H9 (cell line): ENCODE results near the gene PMS1. TPM values are rescaled to one million over a fixed set of nuclear protein-coding genes. Genes with fewer than 3 reads are reported as not detected.
A peak's percentile ranks its signal among the peaks of the same experiment; 100 is the strongest.

Source experiments
- DNase-seq: peaks from one replicate; pipeline ENCODE4 v3.0.0-alpha.2; 2017
- H2AFZ ChIP-seq: one replicate; pipeline ENCODE4 v1.6.1; 2013; ENCODE audit warnings: mild to moderate bottlenecking, low read length, control low read depth, moderate library complexity
- H2AK5ac ChIP-seq: 2 replicates; pipeline ENCODE4 v1.6.1; 2013; ENCODE audit warnings: low read length, control low read depth, mixed read lengths; ENCODE audit not compliant: insufficient read length
- H2BK120ac ChIP-seq: one replicate; pipeline ENCODE4 v1.6.1; 2013; ENCODE audit warnings: low read depth, mild to moderate bottlenecking, low read length, control low read depth, inconsistent platforms; ENCODE audit not compliant: poor library complexity, severe bottlenecking
- H2BK12ac ChIP-seq: 2 replicates; pipeline ENCODE4 v1.6.1; 2013; ENCODE audit warnings: low read length, control low read depth, mixed read lengths, low read depth; ENCODE audit not compliant: insufficient read length
- H2BK15ac ChIP-seq: 2 replicates; pipeline ENCODE4 v1.6.1; 2013; ENCODE audit warnings: low read depth, low read length, control low read depth
- H2BK20ac ChIP-seq: one replicate; pipeline ENCODE4 v1.6.1; 2013; ENCODE audit warnings: low read depth, mild to moderate bottlenecking, low read length, control low read depth, inconsistent platforms; ENCODE audit not compliant: poor library complexity, severe bottlenecking
- H2BK5ac ChIP-seq: 2 replicates; pipeline ENCODE4 v1.6.1; 2013; ENCODE audit warnings: low read length, control low read depth, mixed read lengths; ENCODE audit not compliant: insufficient read length
- H3K14ac ChIP-seq: 2 replicates; pipeline ENCODE4 v1.6.1; 2013; ENCODE audit warnings: low read length, control low read depth; ENCODE audit not compliant: insufficient read depth
- H3K18ac ChIP-seq: 2 replicates; pipeline ENCODE4 v1.6.1; 2013; ENCODE audit warnings: low read depth, mild to moderate bottlenecking, mixed read lengths, low read length, control low read depth; ENCODE audit not compliant: insufficient read length
- H3K23ac ChIP-seq: 2 replicates; pipeline ENCODE4 v1.6.1; 2013; ENCODE audit warnings: low read length, control low read depth, mixed read lengths, low read depth; ENCODE audit not compliant: insufficient read length
- H3K23me2 ChIP-seq: 2 replicates; pipeline ENCODE4 v1.6.1; 2013; ENCODE audit warnings: low read depth, mild to moderate bottlenecking, mixed read lengths, low read length, control low read depth; ENCODE audit not compliant: insufficient read length, poor library complexity, severe bottlenecking
- H3K27ac ChIP-seq: 2 replicates; pipeline ENCODE4 v1.5.1; 2013; ENCODE audit warnings: low read length, control low read depth, mixed read lengths, low read depth; ENCODE audit not compliant: insufficient read length
- H3K27me3 ChIP-seq: 2 replicates; pipeline ENCODE4 v1.6.1; 2013; ENCODE audit warnings: low read length, control low read depth, inconsistent platforms; ENCODE audit not compliant: insufficient read depth
- H3K4ac ChIP-seq: 2 replicates; pipeline ENCODE4 v1.6.1; 2013; ENCODE audit warnings: low read depth, mild to moderate bottlenecking, control low read depth, inconsistent platforms, low read length, moderate library complexity
- H3K4me1 ChIP-seq: 2 replicates; pipeline ENCODE4 v1.6.1; 2013; ENCODE audit warnings: low read length, control low read depth, inconsistent platforms; ENCODE audit not compliant: insufficient read depth
- H3K4me2 ChIP-seq: 2 replicates; pipeline ENCODE4 v1.6.1; 2013; ENCODE audit warnings: low read length, control low read depth, mixed read lengths; ENCODE audit not compliant: insufficient read length, insufficient read depth
- H3K56ac ChIP-seq: 2 replicates; pipeline ENCODE4 v1.6.1; 2013; ENCODE audit warnings: low read depth, mild to moderate bottlenecking, mixed read lengths, low read length, control low read depth; ENCODE audit not compliant: insufficient read length
- H3K79me1 ChIP-seq: 2 replicates; pipeline ENCODE4 v1.6.1; 2013; ENCODE audit warnings: low read depth, mild to moderate bottlenecking, moderate library complexity, low read length, control low read depth, inconsistent platforms; ENCODE audit not compliant: insufficient read depth, poor library complexity, severe bottlenecking
- H3K79me2 ChIP-seq: 2 replicates; pipeline ENCODE4 v1.6.1; 2013; ENCODE audit warnings: low read length, control low read depth, inconsistent platforms; ENCODE audit not compliant: insufficient read depth
- H3K9ac ChIP-seq: 2 replicates; pipeline ENCODE4 v1.6.1; 2013; ENCODE audit warnings: low read length, control low read depth, mixed read lengths; ENCODE audit not compliant: insufficient read length; ENCODE audit errors: extremely low read depth
- H3K9me3 ChIP-seq: one replicate; pipeline ENCODE4 v1.6.1; 2013; ENCODE audit warnings: low read depth, low read length, inconsistent platforms; ENCODE audit not compliant: control insufficient read depth
- H3T11ph ChIP-seq: one replicate; pipeline ENCODE4 v1.6.1; 2013; ENCODE audit warnings: mild to moderate bottlenecking, low read length, control low read depth, inconsistent platforms
- H4K20me1 ChIP-seq: one replicate; pipeline ENCODE4 v1.6.1; 2013; ENCODE audit not compliant: control insufficient read depth, insufficient read length, insufficient read depth
- H4K5ac ChIP-seq: 2 replicates; pipeline ENCODE4 v1.6.1; 2013; ENCODE audit warnings: low read depth, mild to moderate bottlenecking, mixed read lengths, low read length, control low read depth; ENCODE audit not compliant: insufficient read length
- H4K8ac ChIP-seq: replicated peaks from 2 replicates; pipeline ENCODE4 v1.6.1; 2013; ENCODE audit warnings: low read length, control low read depth, mixed read lengths, low read depth; ENCODE audit not compliant: insufficient read length
- H4K91ac ChIP-seq: 2 replicates; pipeline ENCODE4 v1.6.1; 2013; ENCODE audit warnings: low read depth, mild to moderate bottlenecking, moderate library complexity, mixed read lengths, low read length, control low read depth; ENCODE audit not compliant: insufficient read length
- H3K27ac Mint-ChIP-seq, 3 experiments: 2 replicates in 2 of 3; 3 replicates in 1 of 3; pipeline ENCODE4 v1.8.0; 2020 to 2021; ENCODE audit warnings: mixed read lengths in 3 of 3, mild to moderate bottlenecking in 1 of 3, moderate library complexity in 1 of 3
- H3K27me3 Mint-ChIP-seq: 2 replicates; pipeline ENCODE4 v1.8.0; 2021; ENCODE audit warnings: low read depth, mild to moderate bottlenecking, moderate library complexity, mixed read lengths
- H3K36me3 Mint-ChIP-seq, 3 experiments: 2 replicates in 2 of 3; 3 replicates in 1 of 3; pipeline ENCODE4 v1.8.0; 2020 to 2021; ENCODE audit warnings: low read depth in 3 of 3, mixed read lengths in 3 of 3; ENCODE audit not compliant: insufficient read depth in 1 of 3
- H3K4me1 Mint-ChIP-seq, 2 experiments: 2 replicates each; pipeline ENCODE4 v1.8.0; 2020; ENCODE audit warnings: mixed read lengths in 2 of 2
- H3K4me3 Mint-ChIP-seq, 2 experiments: 2 replicates in 1 of 2; 3 replicates in 1 of 2; pipeline ENCODE4 v1.8.0; 2020 to 2021; ENCODE audit warnings: mild to moderate bottlenecking in 2 of 2, mixed read lengths in 2 of 2, moderate library complexity in 1 of 2
- H3K9me3 Mint-ChIP-seq, 2 experiments: 2 replicates in 1 of 2; 3 replicates in 1 of 2; pipeline ENCODE4 v1.8.0; 2020; ENCODE audit warnings: mild to moderate bottlenecking in 2 of 2, mixed read lengths in 2 of 2, moderate library complexity in 1 of 2
- total RNA-seq: library from RNA; stranded (reverse); gene quantifications from 2 replicates; pipeline ENCODE4 v1.2.1, GENCODE V29; 2021
- TF ChIP-seq, protein P1 (sequence below): fragments of 200-600 bp; sonication (generic); conservative IDR thresholded peaks from 3 replicates; pipeline ENCODE4 v1.8.0; 2021; ENCODE audit warnings: antibody characterized with exemption, mild to moderate bottlenecking

The PMS1 gene
- total RNA-seq, 1 experiment from 2014 or later, result 47.2 TPM

DNA sequence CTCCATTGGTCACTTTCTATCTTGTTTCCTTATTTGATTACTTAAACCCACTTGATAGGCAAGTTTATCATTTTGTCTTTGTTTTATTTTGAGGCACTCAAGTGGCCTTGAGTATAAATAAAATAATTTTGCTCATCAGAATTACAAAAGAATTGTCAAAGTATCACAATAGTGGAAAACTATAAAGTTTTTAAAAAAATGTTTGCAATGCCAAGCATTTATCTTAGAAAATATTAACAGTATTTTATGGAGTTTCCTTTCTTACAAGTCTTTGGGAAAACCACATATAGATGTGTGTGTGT, 14.7 kb downstream of the PMS1 start:
- no peaks in the 10 kb centered on the region for H3K9me3 Mint-ChIP-seq
- H3K9me3 ChIP-seq, result no peaks in the 10 kb centered on the region
- no peaks in the 10 kb centered on the region for H4K20me1 ChIP-seq
- no peak overlapping the region for H4K8ac ChIP-seq
- H3K23me2 ChIP-seq, result no peaks in the 10 kb centered on the region
- no peak overlapping the region for H2BK20ac ChIP-seq
- H3K18ac ChIP-seq, result no peak overlapping the region
- no peak overlapping the region for H3K4me2 ChIP-seq
- no peak overlapping the region for H2AFZ ChIP-seq
- H3K9ac ChIP-seq, result no peak overlapping the region
- peaks cover 13 to 45% (median 38%) of the 10 kb centered on the region in 3 experiments; a peak in 6 of 7 replicates for H3K36me3 Mint-ChIP-seq
- no peak overlapping the region for H2BK12ac ChIP-seq
- no peak overlapping the region for H3K4me3 Mint-ChIP-seq
- H3K56ac ChIP-seq, result no peak overlapping the region
- no peaks in the 10 kb centered on the region for H3K79me2 ChIP-seq
- no peaks in the 10 kb centered on the region for H3K4me1 ChIP-seq
- no peak overlapping the region for H3T11ph ChIP-seq
- no peak overlapping the region for H2BK15ac ChIP-seq
- no peak overlapping the region for H3K4ac ChIP-seq
- TF ChIP-seq, protein P1, sequence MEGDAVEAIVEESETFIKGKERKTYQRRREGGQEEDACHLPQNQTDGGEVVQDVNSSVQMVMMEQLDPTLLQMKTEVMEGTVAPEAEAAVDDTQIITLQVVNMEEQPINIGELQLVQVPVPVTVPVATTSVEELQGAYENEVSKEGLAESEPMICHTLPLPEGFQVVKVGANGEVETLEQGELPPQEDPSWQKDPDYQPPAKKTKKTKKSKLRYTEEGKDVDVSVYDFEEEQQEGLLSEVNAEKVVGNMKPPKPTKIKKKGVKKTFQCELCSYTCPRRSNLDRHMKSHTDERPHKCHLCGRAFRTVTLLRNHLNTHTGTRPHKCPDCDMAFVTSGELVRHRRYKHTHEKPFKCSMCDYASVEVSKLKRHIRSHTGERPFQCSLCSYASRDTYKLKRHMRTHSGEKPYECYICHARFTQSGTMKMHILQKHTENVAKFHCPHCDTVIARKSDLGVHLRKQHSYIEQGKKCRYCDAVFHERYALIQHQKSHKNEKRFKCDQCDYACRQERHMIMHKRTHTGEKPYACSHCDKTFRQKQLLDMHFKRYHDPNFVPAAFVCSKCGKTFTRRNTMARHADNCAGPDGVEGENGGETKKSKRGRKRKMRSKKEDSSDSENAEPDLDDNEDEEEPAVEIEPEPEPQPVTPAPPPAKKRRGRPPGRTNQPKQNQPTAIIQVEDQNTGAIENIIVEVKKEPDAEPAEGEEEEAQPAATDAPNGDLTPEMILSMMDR, result 0 out of 3 replicates have a peak, but pooled peaks have one; percentile 7
- no peaks in the 10 kb centered on the region for H3K27me3 ChIP-seq
- H2AK5ac ChIP-seq, result no peak overlapping the region
- no peak overlapping the region for H3K27ac Mint-ChIP-seq
- no peak overlapping the region for H3K27ac ChIP-seq
- H4K5ac ChIP-seq, result no peak overlapping the region
- no peaks in the 10 kb centered on the region for H3K4me1 Mint-ChIP-seq
- H3K23ac ChIP-seq, result no peak overlapping the region
- DNase-seq, result no peak
- H3K14ac ChIP-seq, result no peak overlapping the region
- no peak overlapping the region for H2BK120ac ChIP-seq
- no peaks in the 10 kb centered on the region for H3K27me3 Mint-ChIP-seq
- H4K91ac ChIP-seq, result no peak overlapping the region
- no peaks in the 10 kb centered on the region for H3K79me1 ChIP-seq
- no peak overlapping the region for H2BK5ac ChIP-seq
